NB4 (cell line): ENCODE results near the gene NFATC4.

Experiments used
- CTCF ChIP-seq: IDR thresholded peaks from one replicate; pipeline ENCODE4 v1.5.1; 2012; ENCODE audit warnings: low read depth, low read length
- MAX ChIP-seq: IDR thresholded peaks from 2 replicates; pipeline ENCODE4 v1.6.1; 2011; ENCODE audit warnings: low read depth, low read length
- MYC ChIP-seq: IDR thresholded peaks from 2 replicates; pipeline ENCODE4 v1.6.1; 2011; ENCODE audit warnings: low read depth, low read length
- POLR2A ChIP-seq: IDR thresholded peaks from 2 replicates; pipeline ENCODE4 v1.6.1; 2011; ENCODE audit warnings: mild to moderate bottlenecking; ENCODE audit not compliant: insufficient read length; ENCODE audit errors: extremely low read depth

- no peak for TF ChIP-seq CTCF
- no peak for TF ChIP-seq MAX
- no peak for TF ChIP-seq POLR2A
- TF ChIP-seq MYC, result no peak
These were observed 30.7 kb upstream of the NFATC4 start for GRCh38 chr14:24337144-24337823.
